Activated CD4-positive, alpha-beta T cell treated with anti-CD3 and anti-CD28 coated beads, Interleukin-2, Interleukin-6, amounts not matched to agents 100 ng/mL and 50 ng/mL, durations not matched to agents 16 hours and 8 hours (primary cell): ENCODE results near the gene FGF8.

Experiments
- DNase-seq: peaks from one replicate; pipeline ENCODE4 v3.0.0-alpha.2; 2020

Gene FGF8

GRCh38 chr10:101767966-101768790 is 7.7 kb downstream of the FGF8 start:
- DNase-seq: no peak

GRCh38 chr10:101767600-101767945 is 8.3 kb downstream of the FGF8 start:
- DNase-seq: no peak

GRCh38 chr10:101766753-101767599 is 8.9 kb downstream of the FGF8 start:
- no peak for DNase-seq

- no peak for DNase-seq
Observed at GRCh38 chr10:101766306-101766705, 9.6 kb downstream of the FGF8 start.

- DNase-seq: no peak
Observed at GRCh38 chr10:101763141-101763846, 12.6 kb downstream of the FGF8 start.

- no peak for DNase-seq
Observed at GRCh38 chr10:101762736-101763135, 13.2 kb downstream of the FGF8 start.

- DNase-seq: no peak
Observed at GRCh38 chr10:101761226-101761625, 14.7 kb downstream of the FGF8 start.

- no peak for DNase-seq
Observed at GRCh38 chr10:101760510-101760909, 15.4 kb downstream of the FGF8 start.

- DNase-seq: no peak
Observed at GRCh38 chr10:101759309-101760247, 16.3 kb downstream of the FGF8 start.

GRCh38 chr10:101758858-101759257 is 17.1 kb downstream of the FGF8 start:
- DNase-seq: no peak

GRCh38 chr10:101752241-101752640 is 23.7 kb downstream of the FGF8 start:
- DNase-seq: no peak

- DNase-seq: no peak
Observed at GRCh38 chr10:101749047-101750016, 26.6 kb downstream of the FGF8 start.

GRCh38 chr10:101748496-101748895 is 27.4 kb downstream of the FGF8 start:
- DNase-seq: no peak

GRCh38 chr10:101745074-101745696 is 30.7 kb downstream of the FGF8 start:
- no peak for DNase-seq

- DNase-seq: no peak
Observed at GRCh38 chr10:101744267-101744666, 31.6 kb downstream of the FGF8 start.

GRCh38 chr10:101741938-101742337 is 34.0 kb downstream of the FGF8 start:
- no peak for DNase-seq

- no peak for DNase-seq
Observed at GRCh38 chr10:101736666-101737065, 39.2 kb downstream of the FGF8 start.

- DNase-seq: no peak
Observed at GRCh38 chr10:101732096-101732495, 43.8 kb downstream of the FGF8 start.

- DNase-seq: no peak
Observed at GRCh38 chr10:101726115-101726387, 49.9 kb downstream of the FGF8 start.

GRCh38 chr10:101725296-101726114 is 50.4 kb downstream of the FGF8 start:
- DNase-seq: no peak
